Kidney (tissue), 14 donors: ENCODE data around the gene ARHGAP30. TPM values are rescaled to one million over a fixed set of nuclear protein-coding genes. Genes with fewer than 3 reads are reported as not detected.
A peak's percentile ranks its signal among the peaks of the same experiment; 100 is the strongest.

Experiments
- DNase-seq, 5 donors: peaks; one replicate each; pipeline ENCODE4 v3.0.0-alpha.2; 2013 to 2020
- FAIRE-seq: peaks from 2 replicates; lab custom pipeline; 2012; peaks lifted over from hg19 to GRCh38; lab: Jason Lieb, UNC
- H3K27ac ChIP-seq, 2 donors: one replicate each; pipeline ENCODE4 v1.7.0; 2013; ENCODE audit warnings: low read depth in 2 of 2, low read length in 2 of 2, inconsistent platforms in 1 of 2
- H3K27me3 ChIP-seq: one replicate; pipeline ENCODE4 v1.7.1; 2013; ENCODE audit warnings: low read length, inconsistent platforms; ENCODE audit not compliant: control insufficient read depth, insufficient read depth
- H3K36me3 ChIP-seq, 3 donors: one replicate each; pipeline versions ENCODE4 v1.7.0 to v1.7.1; 2013; ENCODE audit warnings: low read length in 3 of 3, control low read depth in 1 of 3, inconsistent platforms in 1 of 3; ENCODE audit not compliant: insufficient read depth in 3 of 3, control insufficient read depth in 2 of 3
- H3K4me1 ChIP-seq, 3 donors: one replicate each; pipeline versions ENCODE4 v1.7.0 to v1.7.1; 2013; ENCODE audit warnings: low read length in 3 of 3, inconsistent platforms in 1 of 3, low read depth in 1 of 3; ENCODE audit not compliant: control insufficient read depth in 2 of 3, insufficient read depth in 2 of 3
- H3K4me3 ChIP-seq, 3 donors: one replicate each; pipeline versions ENCODE4 v1.7.0 to v1.8.1; 2013; ENCODE audit warnings: low read length in 3 of 3, control low read depth in 1 of 3, inconsistent platforms in 1 of 3
- H3K9ac ChIP-seq, 3 donors: one replicate each; pipeline versions ENCODE4 v1.7.0 to v1.7.1; 2013; ENCODE audit warnings: low read length in 3 of 3, control low read depth in 1 of 3, inconsistent platforms in 1 of 3
- H3K9me3 ChIP-seq, 3 donors: one replicate each; pipeline versions ENCODE4 v1.7.0 to v1.7.1; 2013; ENCODE audit warnings: low read length in 3 of 3, control low read depth in 1 of 3, inconsistent platforms in 1 of 3; ENCODE audit not compliant: control insufficient read depth in 2 of 3, insufficient read depth in 1 of 3
- CTCF ChIP-seq: IDR thresholded peaks from 3 replicates; pipeline ENCODE4 v1.5.1; 2012; ENCODE audit warnings: mild to moderate bottlenecking, moderate library complexity, borderline replicate concordance; ENCODE audit not compliant: insufficient read depth; ENCODE audit errors: extremely low read depth
- intact Hi-C: fragments of 100-400 bp; cut with DNase I; formaldehyde crosslinking; loops from one replicate; pipeline ENCODE4 v1.11.1; 2022
- polyA plus RNA-seq: library from polyadenylated mRNA; stranded (reverse); fragments of 350-450 nt; fragmentation: Illumina TruSeq; extraction: RNeasy Lipid Tissue Mini Kit (QIAGEN cat#74804); gene quantifications from one replicate; pipeline ENCODE4 v1.2.3, GENCODE V29; 2014; ENCODE audit warnings: low read depth, low replicate concordance; ENCODE audit not compliant: insufficient read depth
- total RNA-seq: library from RNA; stranded (reverse); fragmentation: NEBNext Ultra II Directional; extraction: Animal tissue kit (Norgen Biotek cat#: 25700); gene quantifications from one replicate; pipeline ENCODE4 v1.2.1, GENCODE V29; 2021
- donor health status: control.
- donor health status: control.
- donor health status: control.
- donor health status: control.
- donor health status: control.
- donor health status: DM: yes; HTN: yes; CAD: no.
- donor health status: Normal renal cell carcinoma (clear cell type).

ARHGAP30 gene
- total and polyA plus RNA-seq, 2 donors from 2014 or later: 1.2 to 21.6 TPM

- Histone ChIP-seq H3K27me3 (no peaks in the 10 kb centered on the region), H3K27ac (peak overlapping the region; percentile 58 to 77), H3K4me3 (no peak overlapping the region), H3K4me1 (peaks cover 0 to 3% (median 0%) of the 10 kb centered on the region in 3 donors), H3K9me3 (no peaks in the 10 kb centered on the region), H3K36me3 (no peaks in the 10 kb centered on the region), H3K9ac (peak overlapping the region in 1 of 3 donors; percentile 7)
- DNase-seq: peak in 4 of 5 donors; percentile 13 to 96 (median 24)
- no peak for FAIRE-seq
- TF ChIP-seq CTCF: no peak
- intact Hi-C loops: no loop called here
Observed at GRCh38 chr1:161082996-161083747, 13.5 kb upstream of the ARHGAP30 start.

- TF ChIP-seq CTCF: no peak
- no peak for DNase-seq
- no peaks in the 10 kb centered on the region for H3K27me3 ChIP-seq
- H3K27ac ChIP-seq: no peak overlapping the region
- H3K36me3 ChIP-seq: no peaks in the 10 kb centered on the region
- no peak overlapping the region for H3K9ac ChIP-seq
- no peak overlapping the region for H3K4me3 ChIP-seq
- no peak for FAIRE-seq
- no peaks in the 10 kb centered on the region for H3K9me3 ChIP-seq
- intact Hi-C loops: no loop called here
- peaks cover 0 to 3% (median 0%) of the 10 kb centered on the region in 3 donors for H3K4me1 ChIP-seq
Observed at GRCh38 chr1:161082483-161082882, 12.8 kb upstream of the ARHGAP30 start.

- no peak for FAIRE-seq
- intact Hi-C loops: no loop called here
- H3K9ac ChIP-seq: no peak overlapping the region
- no peaks in the 10 kb centered on the region for H3K9me3 ChIP-seq
- DNase-seq: no peak
- no peak overlapping the region for H3K4me3 ChIP-seq
- H3K27ac ChIP-seq: no peak overlapping the region
- no peaks in the 10 kb centered on the region for H3K36me3 ChIP-seq
- peaks cover 0 to 3% (median 0%) of the 10 kb centered on the region in 3 donors for H3K4me1 ChIP-seq
- H3K27me3 ChIP-seq: no peaks in the 10 kb centered on the region
- no peak for TF ChIP-seq CTCF
Observed at GRCh38 chr1:161081519-161081918, 11.8 kb upstream of the ARHGAP30 start.
